ENCODE data around the gene ZNF304. TPM values are rescaled to one million over a fixed set of nuclear protein-coding genes. Genes with fewer than 3 reads are reported as not detected.

ZNF304 gene
- total RNA-seq, 2 experiments from 2014 or later: 6.2 TPM

DNA sequence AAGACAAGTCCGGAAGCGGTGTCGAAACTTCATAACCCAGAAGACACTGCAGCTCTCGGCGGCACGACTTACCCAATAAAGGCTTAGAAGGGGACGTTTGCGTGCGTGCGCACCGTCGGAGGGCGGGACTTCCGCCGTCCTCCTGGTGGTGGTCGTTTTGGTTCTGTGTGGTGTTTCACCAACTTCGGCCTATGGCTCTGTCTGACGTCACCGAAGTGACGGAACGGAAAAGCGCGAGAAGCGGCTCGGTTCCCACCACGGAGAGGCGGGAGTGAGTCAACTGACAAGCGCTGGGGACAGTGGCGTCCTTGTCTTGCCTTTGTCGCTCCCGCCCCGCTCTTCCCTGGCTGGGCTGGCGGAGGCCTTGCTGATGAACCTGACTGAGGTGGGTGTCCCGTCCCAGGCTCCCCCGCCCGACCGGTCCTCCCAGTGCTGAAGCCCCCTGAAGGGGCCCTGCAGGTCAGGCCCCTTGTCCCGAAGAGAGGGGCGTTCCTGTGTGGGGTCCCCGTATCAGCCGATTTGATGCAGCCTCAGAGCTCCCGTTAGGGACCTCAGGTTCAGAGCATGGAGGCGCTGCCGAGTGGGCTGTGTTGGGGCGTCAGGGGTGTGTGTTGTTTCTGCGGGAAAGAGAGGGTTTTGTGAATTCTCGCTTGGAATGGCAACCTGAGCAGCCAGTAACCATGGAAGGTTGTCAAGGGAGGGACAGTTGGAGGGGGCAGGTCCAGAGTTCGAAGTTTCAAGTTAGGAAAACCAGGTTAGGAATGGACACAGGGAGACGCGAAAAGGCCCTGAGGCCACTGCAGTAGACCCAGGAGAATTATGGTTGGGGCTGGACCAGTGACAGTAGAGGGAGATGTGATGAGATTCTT, 38.9 kb downstream of the ZNF304 start, which contains the start of gene ZNF548:
ZNF548 (plus strand) TSS at position 125 of the 869 bp plus-strand sequence; CDS start at position 371, 246 bp downstream.
- peaks cover 26% of the 10 kb centered on the region for H3K4me1 Mint-ChIP-seq
- intact Hi-C loops (cut with DNase I, micrococcal nuclease): loop anchor here (1.0 kb wide), 12 partner anchors 21 to 557 kb away; partner anchors contain the start of genes TRAPPC2B (in 2 of the 2), ZNF547 (in 2 of the 2), ZNF549 (in 2 of the 2) and ZNF749 (in 2 of the 2)
- CTCF ChIA-PET: no interaction called here
- peak within 1 kb of the TSS; percentile 90 for H3K4me3 Mint-ChIP-seq
- H3K9me3 Mint-ChIP-seq (ENCODE audit: low read depth): peaks cover 22% of the 10 kb centered on the region
- H3K36me3 Mint-ChIP-seq (ENCODE audit: low read depth): peaks cover 56% of the 10 kb centered on the region
- ATAC-seq (peak; percentile 99), DNase-seq (peak; percentile 97)
- peak within 1 kb of the TSS; percentile 94 for H3K27ac Mint-ChIP-seq
- POLR2A ChIA-PET: interaction anchor here (0.7 to 1.0 kb wide), 3 partner anchors 29 to 319 kb away, joined by 3 to 4 read pairs (median 3); partner anchors contain the start of genes ZNF154 and ZNF304
- no peaks in the 10 kb centered on the region for H3K27me3 Mint-ChIP-seq

DNA sequence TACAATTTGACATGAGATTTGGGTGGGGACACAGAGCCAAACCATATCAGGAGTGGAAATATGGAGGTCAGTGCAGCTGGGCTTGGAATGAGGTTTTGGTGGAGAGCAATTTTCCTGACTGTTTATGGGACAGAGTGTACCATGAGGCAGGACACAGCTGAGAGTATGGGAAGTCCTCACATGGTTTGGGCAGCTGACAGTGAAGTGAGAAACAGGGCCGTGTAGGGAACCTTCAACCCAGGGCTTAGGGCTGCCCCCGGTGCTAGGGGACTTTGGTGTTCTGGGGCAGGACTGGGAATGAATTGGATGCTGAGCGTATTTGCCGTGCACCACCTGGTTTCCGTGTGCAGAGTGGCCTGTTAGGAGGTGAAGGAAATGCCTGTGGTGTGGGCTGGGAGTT, 44.6 kb downstream of the ZNF304 start:
- Mint-ChIP-seq H3K27me3 (no peaks in the 10 kb centered on the region), H3K36me3 (ENCODE audit: low read depth) (peaks cover 92% of the 10 kb centered on the region), H3K27ac (no peak overlapping the region), H3K4me1 (peaks cover 12% of the 10 kb centered on the region), H3K4me3 (no peak overlapping the region), H3K9me3 (ENCODE audit: low read depth) (peaks cover 48% of the 10 kb centered on the region)
- POLR2A ChIA-PET: no interaction called here
- ATAC-seq (no peak), DNase-seq (no peak)
- intact Hi-C loops (cut with DNase I, micrococcal nuclease): no loop called here
- CTCF ChIA-PET: no interaction called here

DNA sequence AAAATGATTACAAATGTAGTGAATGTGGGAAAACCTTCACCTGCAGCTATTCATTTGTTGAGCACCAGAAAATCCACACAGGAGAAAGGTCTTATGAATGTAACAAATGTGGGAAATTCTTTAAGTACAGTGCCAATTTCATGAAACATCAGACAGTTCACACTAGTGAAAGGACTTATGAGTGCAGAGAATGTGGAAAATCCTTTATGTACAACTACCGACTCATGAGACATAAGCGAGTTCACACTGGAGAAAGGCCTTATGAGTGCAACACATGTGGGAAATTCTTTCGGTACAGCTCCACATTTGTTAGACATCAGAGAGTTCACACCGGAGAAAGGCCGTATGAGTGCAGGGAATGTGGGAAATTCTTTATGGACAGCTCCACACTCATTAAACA, 47.8 kb downstream of the ZNF304 start:
- ChIA-PET CTCF (no interaction called here), POLR2A (no interaction called here)
- Mint-ChIP-seq H3K36me3 (ENCODE audit: low read depth) (peaks cover 79% of the 10 kb centered on the region), H3K9me3 (ENCODE audit: low read depth) (peaks cover 55% of the 10 kb centered on the region), H3K27me3 (no peaks in the 10 kb centered on the region), H3K27ac (no peak overlapping the region), H3K4me1 (peaks cover 4% of the 10 kb centered on the region), H3K4me3 (no peak overlapping the region)
- DNase-seq (no peak), ATAC-seq (no peak)
- intact Hi-C loops (cut with DNase I, micrococcal nuclease): no loop called here

DNA sequence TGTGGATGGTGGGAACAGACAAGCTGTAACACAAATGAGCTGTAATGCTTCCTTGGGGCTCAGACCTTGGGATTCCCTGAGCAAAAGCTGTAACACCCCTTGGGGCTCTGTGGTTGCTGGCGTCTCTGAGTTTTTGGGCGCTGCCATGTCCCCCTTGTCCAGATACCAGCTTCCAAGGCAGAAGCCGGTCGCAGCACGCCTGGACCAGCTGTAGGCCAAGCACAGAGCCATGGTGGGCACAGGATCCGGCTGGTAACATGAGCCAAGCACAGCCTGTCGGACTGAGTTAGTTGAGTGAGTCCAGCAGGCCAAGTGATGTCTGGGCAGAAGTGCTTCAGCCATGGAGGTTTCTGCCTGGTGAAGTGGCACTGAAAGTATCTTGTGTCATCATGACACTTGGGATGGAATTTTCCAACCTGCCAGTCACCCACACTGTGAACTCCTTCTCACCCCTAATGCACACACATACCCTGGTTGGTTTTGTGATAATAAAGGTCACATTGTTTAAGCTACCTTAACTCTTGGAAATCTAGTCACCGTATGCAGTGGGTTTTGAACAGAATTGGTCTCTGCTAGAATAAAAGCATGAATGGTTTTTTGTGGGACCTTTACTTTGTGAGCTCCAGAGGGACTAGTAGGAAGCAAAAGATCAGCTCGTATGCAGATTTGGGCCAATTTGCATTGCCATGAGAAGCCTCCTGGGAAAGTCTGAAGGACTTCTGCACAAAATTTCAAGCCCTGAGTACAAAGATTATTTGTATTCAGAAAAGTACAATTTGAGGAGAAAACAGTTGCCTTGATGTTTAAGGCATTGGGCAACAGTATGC, 52.9 kb downstream of the ZNF304 start:
- intact Hi-C loops (cut with DNase I, micrococcal nuclease): no loop called here
- ChIA-PET POLR2A (interaction anchor here (0.6 kb wide), 1 partner anchor 37 kb away, joined by 3 read pairs; no protein-coding TSS in a partner anchor), CTCF (interaction anchor here (0.6 to 0.8 kb wide), 2 partner anchors 53 to 552 kb away, joined by 3 read pairs; partner anchors contain the start of gene ZNF304)
- ATAC-seq (no peak), DNase-seq (no peak)
- H3K36me3 Mint-ChIP-seq (ENCODE audit: low read depth): peaks cover 28% of the 10 kb centered on the region
- peaks cover 2% of the 10 kb centered on the region for H3K4me1 Mint-ChIP-seq
- no peaks in the 10 kb centered on the region for H3K27me3 Mint-ChIP-seq
- H3K9me3 Mint-ChIP-seq (ENCODE audit: low read depth): peaks cover 17% of the 10 kb centered on the region
- H3K4me3 Mint-ChIP-seq: no peak overlapping the region
- H3K27ac Mint-ChIP-seq: no peak overlapping the region

DNA sequence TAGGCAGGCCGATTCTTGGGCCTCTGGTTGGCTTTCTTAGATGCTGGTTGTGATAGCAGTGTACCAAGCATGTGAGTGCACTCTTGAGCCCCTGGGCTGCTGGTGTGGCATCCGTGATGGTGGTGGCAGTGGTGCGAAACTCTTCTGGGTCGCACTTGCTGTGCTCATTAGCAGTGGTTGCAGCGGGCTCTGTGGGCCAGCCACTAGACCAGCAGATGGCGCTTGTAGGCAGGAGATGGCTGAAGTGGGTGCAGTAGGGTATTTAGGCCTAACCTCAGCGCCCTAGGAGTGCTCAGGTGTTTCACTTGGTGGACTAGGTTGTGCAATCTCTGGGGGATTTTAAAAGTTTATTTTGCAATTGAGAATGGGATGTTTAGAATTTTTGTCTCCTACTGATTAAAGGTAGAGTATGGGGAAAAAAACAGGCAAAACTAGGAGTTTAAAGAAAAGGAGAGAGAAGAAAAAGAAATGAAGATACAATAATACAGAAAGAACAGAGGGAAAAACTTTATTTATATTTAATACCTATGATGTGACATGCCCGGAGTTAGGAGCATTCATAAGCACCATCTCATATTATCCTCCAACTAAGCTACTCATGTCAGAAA, 55.5 kb downstream of the ZNF304 start:
- CTCF ChIA-PET: interaction anchor here (0.6 to 1.1 kb wide), 4 partner anchors 29 to 440 kb away, joined by 3 to 4 read pairs (median 3); partner anchors contain the start of genes TRAPPC2B, ZNF547 and ZNF749
- no peak overlapping the region for H3K4me3 Mint-ChIP-seq
- DNase-seq (peak; percentile 87), ATAC-seq (peak; percentile 65)
- POLR2A ChIA-PET: no interaction called here
- H3K4me1 Mint-ChIP-seq: peaks cover 8% of the 10 kb centered on the region
- intact Hi-C loops (cut with DNase I, micrococcal nuclease): loop anchor here (1.0 kb wide), 2 partner anchors 510 to 749 kb away; partner anchors contain the start of gene ZNF417 (in 1 of the 2)
- no peaks in the 10 kb centered on the region for H3K27me3 Mint-ChIP-seq
- H3K27ac Mint-ChIP-seq: no peak overlapping the region
- peaks cover 11% of the 10 kb centered on the region for H3K36me3 Mint-ChIP-seq (ENCODE audit: low read depth)
- peaks cover 7% of the 10 kb centered on the region for H3K9me3 Mint-ChIP-seq (ENCODE audit: low read depth)

Other genes with a start within 250 kb of the ZNF304 start
- not detected for gene USP29, start 231.3 kb upstream of the ZNF304 start, total RNA-seq
- gene ZIM3, start 206.1 kb upstream of the ZNF304 start, total RNA-seq: not detected
- not detected for gene DUXA, start 183.8 kb upstream of the ZNF304 start, total RNA-seq
- 10 to 100 TPM; 14.8 to 21.1 TPM for gene ZNF264, start 159.8 kb upstream of the ZNF304 start, total RNA-seq
- gene AURKC, start 120.2 kb upstream of the ZNF304 start, total RNA-seq: under 1 TPM; 0.55 to 0.79 TPM
- gene ZNF805, start 110.6 kb upstream of the ZNF304 start, total RNA-seq: 1 to 10 TPM; 6.4 to 7.1 TPM
- gene ZNF460, start 70.8 kb upstream of the ZNF304 start, total RNA-seq: 10 to 100 TPM; 52.4 to 59.8 TPM
- gene ZNF543, start 30.8 kb upstream of the ZNF304 start, total RNA-seq: 1 to 10 TPM; 5.8 to 6.2 TPM
- gene TRAPPC2B, start 12.3 kb downstream of the ZNF304 start, total RNA-seq: 1 to 10 TPM; 3.2 to 6.1 TPM
- gene ZNF547, start 12.3 kb downstream of the ZNF304 start, total RNA-seq: 1 to 10 TPM; 1.5 to 1.7 TPM
- 10 to 100 TPM; 15.1 to 20.3 TPM for gene ZNF548, start 38.6 kb downstream of the ZNF304 start, total RNA-seq
- 1 to 10 TPM; 6.4 to 8.3 TPM for gene ZNF17, start 59.9 kb downstream of the ZNF304 start, total RNA-seq
- 10 to 100 TPM; 10.6 to 17.9 TPM for gene ZNF749, start 84.1 kb downstream of the ZNF304 start, total RNA-seq
- under 1 TPM; 0.09 to 0.16 TPM for gene VN1R1, start 105.9 kb downstream of the ZNF304 start, total RNA-seq
- gene ZNF772, start 126.3 kb downstream of the ZNF304 start, total RNA-seq: 1 to 10 TPM; 6.5 to 7.5 TPM
- 1 to 10 TPM; 6.3 to 6.6 TPM for gene ZNF419, start 136.5 kb downstream of the ZNF304 start, total RNA-seq
- gene ZNF773, start 148.7 kb downstream of the ZNF304 start, total RNA-seq: 1 to 10 TPM; 5.9 to 6.5 TPM
- 1 to 10 TPM; 3.7 to 4.6 TPM for gene ZNF549, start 176.1 kb downstream of the ZNF304 start, total RNA-seq
- gene ZNF550, start 208.6 kb downstream of the ZNF304 start, total RNA-seq: 10 to 100 TPM; 11.8 to 11.9 TPM
- gene ZNF416, start 227.6 kb downstream of the ZNF304 start, total RNA-seq: 1 to 10 TPM; 3.3 to 3.7 TPM
- 1 to 10 TPM; 4.6 to 5.3 TPM for gene ZIK1, start 232.9 kb downstream of the ZNF304 start, total RNA-seq
- 1 to 10 TPM; 7.1 to 7.2 TPM for gene ZNF530, start 248.6 kb downstream of the ZNF304 start, total RNA-seq